ENCODE measurements around the gene NCK2. TPM values are rescaled to one million over a fixed set of nuclear protein-coding genes. Genes with fewer than 3 reads are reported as not detected.

The NCK2 gene
- total RNA-seq, 1 experiment from 2014 or later = 49.2 TPM

- Histone ChIP-seq H2BK5ac (ENCODE audit: insufficient read length, low read length) (no peak overlapping the region), H3K18ac (ENCODE audit: insufficient read length, low read depth, low read length) (no peak overlapping the region), H3K79me2 (ENCODE audit: insufficient read depth, low read length) (no peaks in the 10 kb centered on the region), H4K20me1 (ENCODE audit: control insufficient read depth, insufficient read depth, insufficient read length) (no peaks in the 10 kb centered on the region), H4K8ac (replicated peaks; ENCODE audit: insufficient read length, low read depth, low read length) (no peak overlapping the region), H4K5ac (ENCODE audit: insufficient read length, low read depth, low read length) (no peak overlapping the region), H2BK15ac (ENCODE audit: low read depth, low read length) (no peak overlapping the region), H2BK120ac (ENCODE audit: low read depth, low read length, poor library complexity, severe bottlenecking) (no peak overlapping the region), H2BK12ac (ENCODE audit: insufficient read length, low read depth, low read length) (no peak overlapping the region), H3K27ac (ENCODE audit: insufficient read length, low read depth, low read length) (no peak overlapping the region), H3K56ac (ENCODE audit: insufficient read length, low read depth, low read length) (no peak overlapping the region), H3K4ac (ENCODE audit: low read depth, low read length) (no peak overlapping the region), H3K14ac (ENCODE audit: insufficient read depth, low read length) (no peak overlapping the region), H3K9ac (ENCODE audit: extremely low read depth, insufficient read length, low read length) (no peak overlapping the region), H3K9me3 (ENCODE audit: control insufficient read depth, low read depth, low read length) (no peaks in the 10 kb centered on the region), H3K4me2 (ENCODE audit: insufficient read depth, insufficient read length, low read length) (no peak overlapping the region), H3K23ac (ENCODE audit: insufficient read length, low read depth, low read length) (no peak overlapping the region), H3T11ph (ENCODE audit: low read length) (no peak overlapping the region), H2AK5ac (ENCODE audit: insufficient read length, low read length) (no peak overlapping the region), H2BK20ac (ENCODE audit: low read depth, low read length, poor library complexity, severe bottlenecking) (no peak overlapping the region), H3K79me1 (ENCODE audit: insufficient read depth, low read depth, low read length, poor library complexity, severe bottlenecking) (no peaks in the 10 kb centered on the region), H3K4me1 (ENCODE audit: insufficient read depth, low read length) (peaks cover 2% of the 10 kb centered on the region; the same call in 1 of the 2 replicates), H4K91ac (ENCODE audit: insufficient read length, low read depth, low read length) (no peak overlapping the region), H3K23me2 (ENCODE audit: insufficient read length, low read depth, low read length, poor library complexity, severe bottlenecking) (no peaks in the 10 kb centered on the region), H2AFZ (ENCODE audit: low read length) (no peak overlapping the region), H3K27me3 (ENCODE audit: insufficient read depth, low read length) (no peaks in the 10 kb centered on the region)
- Mint-ChIP-seq H3K4me3 (no peak overlapping the region), H3K27ac (no peak overlapping the region), H3K4me1 (peaks cover 11 to 13% of the 10 kb centered on the region in 2 experiments), H3K27me3 (ENCODE audit: low read depth) (peaks cover 6% of the 10 kb centered on the region), H3K36me3 (ENCODE audit: insufficient read depth in 1 of 3, low read depth in 3 of 3) (no peaks in the 10 kb centered on the region; a peak in 1 of 7 replicates), H3K9me3 (no peaks in the 10 kb centered on the region; a peak in 1 of 5 replicates)
- DNase-seq = no peak
- TF ChIP-seq CTCF (conservative IDR thresholded peaks at IDR 0.05) = no peak
These were observed 36.0 kb upstream of the NCK2 start for GRCh38 chr2:105708697-105709096.
